Loucy (cell line): Measurements from ENCODE around the gene ACOXL.

Experiments used
- CTCF ChIP-seq: fragments of 200-600 bp; sonication (generic); conservative IDR thresholded peaks from 2 replicates; pipeline ENCODE4 v1.5.1; 2014; ENCODE audit warnings: mild to moderate bottlenecking, antibody characterized with exemption, low read length
- EZH2phosphoT487 ChIP-seq: fragments of 200-600 bp; IDR thresholded peaks from 2 replicates; pipeline ENCODE4 v1.6.1; 2018; ENCODE audit warnings: antibody characterized with exemption, mild to moderate bottlenecking, moderate library complexity, borderline replicate concordance

- TF ChIP-seq CTCF (no peak), EZH2phosphoT487 (no peak)
Measured at GRCh38 chr2:110770959-110771431, 38.6 kb downstream of the ACOXL start.
